Esophagus squamous epithelium (tissue), 5 donors: ENCODE results near the gene KDELR3. TPM values are rescaled to one million over a fixed set of nuclear protein-coding genes. Genes with fewer than 3 reads are reported as not detected.

Source experiments
- DNase-seq: peaks from one replicate; lab custom pipeline; 2025; lab: John Stamatoyannopoulos, UW
- H3K27ac ChIP-seq, 4 donors: fragments of 200-600 bp; sonication (generic); one replicate each; pipeline ENCODE4 v1.5.1; 2016 to 2019; ENCODE audit warnings: mild to moderate bottlenecking in 1 of 4
- H3K27me3 ChIP-seq, 4 donors: fragments of 200-600 bp; sonication (generic); 1 replicate in 3 of 4; 2 replicates in 1 of 4; pipeline versions ENCODE4 v1.5.1 to v1.6.0; 2017 to 2021; ENCODE audit warnings: antibody characterized with exemption in 1 of 4
- H3K36me3 ChIP-seq, 3 donors: fragments of 200-600 bp; sonication (generic); one replicate each; pipeline ENCODE4 v1.5.1; 2016 to 2019
- H3K4me1 ChIP-seq, 3 donors: fragments of 200-600 bp; sonication (generic); one replicate each; pipeline ENCODE4 v1.5.1; 2017 to 2019
- H3K4me3 ChIP-seq, 4 donors: fragments of 200-600 bp; sonication (generic); 1 replicate in 3 of 4; 2 replicates in 1 of 4; pipeline ENCODE4 v1.5.1; 2016 to 2019; ENCODE audit warnings: mild to moderate bottlenecking in 2 of 4, moderate library complexity in 1 of 4
- H3K9me3 ChIP-seq, 3 donors: fragments of 200-600 bp; sonication (generic); one replicate each; pipeline ENCODE4 v1.5.1; 2016 to 2019
- POLR2A ChIP-seq, 4 donors: fragments of 450-650 bp; IDR thresholded peaks; one replicate each; pipeline ENCODE4 v1.6.1; 2017; ENCODE audit warnings: antibody characterized with exemption in 4 of 4, mild to moderate bottlenecking in 4 of 4, moderate library complexity in 3 of 4
- WGBS, 2 donors: methylation state at CpG; one replicate each; pipeline ENCODE4 v1.1.5; 2018; 5-methylcytosine and 5-hydroxymethylcytosine counted together
- intact Hi-C: fragments of 100-400 bp; cut with DNase I; formaldehyde crosslinking; loops from one replicate; pipeline ENCODE4 v1.15.0; 2022
- total RNA-seq, 4 donors: library from RNA; depleted of rRNA; stranded (reverse); fragments of >200 nt; gene quantifications; one replicate each; pipeline ENCODE4 v1.1.0, GENCODE V29; 2016
- TF ChIP-seq, protein P1 (sequence below), 6 experiments: fragments of 450-650 bp in 4 of 6; fragments of 200-600 bp in 2 of 6; sonication (generic) in 2 of 6; IDR thresholded peaks; one replicate each; pipeline ENCODE4 v1.5.1; 2016 to 2019; ENCODE audit warnings: antibody characterized with exemption in 6 of 6, mild to moderate bottlenecking in 4 of 6, moderate library complexity in 4 of 6
- donor health status: DM: yes; HTN: yes; CAD: no.

The KDELR3 gene
- total RNA-seq, 4 donors from 2014 or later: 1.1 to 9.6 (median 1.9) TPM

GRCh38 chr22:38437416-38437815 is 30.5 kb upstream of the KDELR3 start:
- Histone ChIP-seq H3K4me1 (no peaks in the 10 kb centered on the region), H3K36me3 (no peaks in the 10 kb centered on the region), H3K9me3 (no peaks in the 10 kb centered on the region), H3K27ac (no peak overlapping the region), H3K4me3 (no peak overlapping the region), H3K27me3 (peaks cover 0 to 39% (median 0%) of the 10 kb centered on the region in 4 donors)
- no peak for DNase-seq
- WGBS, 2 donors: 81 to 88% methylated on average over 5 to 8 of the region's 9 CpGs
- intact Hi-C loops: no loop called here
- no peak for TF ChIP-seq POLR2A (IDR thresholded peaks at IDR 0.05)
- TF ChIP-seq, protein P1, sequence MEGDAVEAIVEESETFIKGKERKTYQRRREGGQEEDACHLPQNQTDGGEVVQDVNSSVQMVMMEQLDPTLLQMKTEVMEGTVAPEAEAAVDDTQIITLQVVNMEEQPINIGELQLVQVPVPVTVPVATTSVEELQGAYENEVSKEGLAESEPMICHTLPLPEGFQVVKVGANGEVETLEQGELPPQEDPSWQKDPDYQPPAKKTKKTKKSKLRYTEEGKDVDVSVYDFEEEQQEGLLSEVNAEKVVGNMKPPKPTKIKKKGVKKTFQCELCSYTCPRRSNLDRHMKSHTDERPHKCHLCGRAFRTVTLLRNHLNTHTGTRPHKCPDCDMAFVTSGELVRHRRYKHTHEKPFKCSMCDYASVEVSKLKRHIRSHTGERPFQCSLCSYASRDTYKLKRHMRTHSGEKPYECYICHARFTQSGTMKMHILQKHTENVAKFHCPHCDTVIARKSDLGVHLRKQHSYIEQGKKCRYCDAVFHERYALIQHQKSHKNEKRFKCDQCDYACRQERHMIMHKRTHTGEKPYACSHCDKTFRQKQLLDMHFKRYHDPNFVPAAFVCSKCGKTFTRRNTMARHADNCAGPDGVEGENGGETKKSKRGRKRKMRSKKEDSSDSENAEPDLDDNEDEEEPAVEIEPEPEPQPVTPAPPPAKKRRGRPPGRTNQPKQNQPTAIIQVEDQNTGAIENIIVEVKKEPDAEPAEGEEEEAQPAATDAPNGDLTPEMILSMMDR (IDR thresholded peaks at IDR 0.05): no peak

GRCh38 chr22:38440747-38441350 is 27.0 kb upstream of the KDELR3 start:
- no peak overlapping the region for H3K4me3 ChIP-seq
- H3K36me3 ChIP-seq: no peaks in the 10 kb centered on the region
- peaks cover 0 to 69% (median 0%) of the 10 kb centered on the region in 4 donors for H3K27me3 ChIP-seq
- intact Hi-C loops: no loop called here
- H3K27ac ChIP-seq: no peak overlapping the region
- no peak for DNase-seq
- 77 to 84% methylated on average over 13 to 14 of the region's 14 CpGs for WGBS, 2 donors
- H3K4me1 ChIP-seq: no peaks in the 10 kb centered on the region
- no peak for TF ChIP-seq POLR2A (IDR thresholded peaks at IDR 0.05)
- TF ChIP-seq, protein P1 (IDR thresholded peaks at IDR 0.05): no peak
- H3K9me3 ChIP-seq: no peaks in the 10 kb centered on the region

GRCh38 chr22:38441620-38442287 is 26.1 kb upstream of the KDELR3 start:
- no peak overlapping the region for H3K27ac ChIP-seq
- no peaks in the 10 kb centered on the region for H3K9me3 ChIP-seq
- H3K4me3 ChIP-seq: no peak overlapping the region
- H3K36me3 ChIP-seq: no peaks in the 10 kb centered on the region
- TF ChIP-seq, protein P1 (IDR thresholded peaks at IDR 0.05): no peak
- TF ChIP-seq POLR2A (IDR thresholded peaks at IDR 0.05): no peak
- intact Hi-C loops: no loop called here
- H3K4me1 ChIP-seq: no peaks in the 10 kb centered on the region
- H3K27me3 ChIP-seq: peaks cover 0 to 76% (median 0%) of the 10 kb centered on the region in 4 donors
- DNase-seq: no peak
- 60 to 65% methylated on average over 9 to 14 of the region's 16 CpGs for WGBS, 2 donors

- no peak overlapping the region for H3K4me3 ChIP-seq
- no peak for DNase-seq
- H3K27me3 ChIP-seq: peaks cover 0 to 78% (median 0%) of the 10 kb centered on the region in 4 donors
- no peaks in the 10 kb centered on the region for H3K4me1 ChIP-seq
- H3K27ac ChIP-seq: no peak overlapping the region
- H3K36me3 ChIP-seq: no peaks in the 10 kb centered on the region
- intact Hi-C loops: no loop called here
- no peaks in the 10 kb centered on the region for H3K9me3 ChIP-seq
- WGBS, 2 donors: 53 to 59% methylated on average over 13 of the region's 13 CpGs
- no peak for TF ChIP-seq POLR2A (IDR thresholded peaks at IDR 0.05)
- TF ChIP-seq, protein P1 (IDR thresholded peaks at IDR 0.05): no peak
Measured at GRCh38 chr22:38442967-38443627, 24.8 kb upstream of the KDELR3 start.
